Measurements from ENCODE around the gene GPC1. TPM values are rescaled to one million over a fixed set of nuclear protein-coding genes. Genes with fewer than 3 reads are reported as not detected.

The GPC1 gene
- total RNA-seq, 1 donor, result 54.3 TPM

DNA sequence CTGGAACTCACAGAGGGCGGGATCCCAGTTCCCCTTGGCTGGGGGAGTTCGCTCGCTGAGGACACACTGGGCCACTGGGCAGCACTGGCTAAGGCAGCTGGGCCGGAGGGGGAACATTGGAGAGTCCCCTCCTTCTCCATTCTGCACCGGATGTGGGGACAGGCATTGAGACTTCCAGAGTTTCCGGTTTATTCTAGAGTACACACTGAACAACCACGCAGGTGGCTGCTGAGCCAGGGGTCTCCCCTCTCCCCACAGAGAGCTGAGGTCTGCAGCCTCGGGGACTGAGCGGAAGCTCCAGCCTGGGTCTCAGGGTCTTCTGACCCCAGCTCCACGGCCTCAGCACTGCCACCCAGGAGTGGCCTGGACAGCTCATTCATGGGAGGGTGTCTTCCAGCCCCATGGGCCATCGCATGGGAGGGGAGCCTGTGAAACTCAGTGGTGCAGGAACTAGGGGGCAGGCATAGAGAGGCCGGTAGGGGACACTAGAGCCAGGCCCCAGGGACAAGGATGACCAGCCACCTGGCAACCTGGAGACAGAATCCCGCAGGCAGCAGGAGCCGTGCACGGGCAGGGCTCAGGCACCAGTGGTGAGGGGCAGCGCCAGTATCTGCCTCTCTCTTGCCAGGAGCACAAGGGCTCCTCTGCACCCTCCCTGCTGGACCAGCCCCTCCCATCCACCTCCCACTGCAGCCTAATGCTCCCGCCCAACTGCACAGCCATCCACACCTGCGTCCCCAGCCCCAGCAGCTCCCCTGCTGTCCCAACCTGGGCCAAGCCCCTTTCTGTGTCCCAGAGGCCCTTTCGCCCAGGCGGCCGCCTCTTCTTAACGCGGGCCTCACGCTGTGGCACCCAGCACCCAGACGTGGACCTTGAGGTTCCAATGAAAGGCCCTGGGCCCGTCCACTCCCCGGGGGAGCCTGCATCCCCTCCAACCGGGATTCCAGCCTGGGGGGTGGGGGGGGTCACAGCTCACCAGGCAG lies 45.1 kb upstream of the GPC1 start:
- no peaks in the 10 kb centered on the region for H3K79me2 ChIP-seq (ENCODE audit: insufficient read depth, low read length)
- H3K36me3 ChIP-seq (ENCODE audit: insufficient read depth, low read length), result no peaks in the 10 kb centered on the region
- no peak overlapping the region for H3K4me2 ChIP-seq (ENCODE audit: insufficient read depth, low read length)
- H2AFZ ChIP-seq (ENCODE audit: low read length), result no peak overlapping the region
- peak; percentile 78 for DNase-seq (ENCODE audit: insufficient read length, low spot score, missing footprints)
- peaks cover 13% of the 10 kb centered on the region for H3K4me1 ChIP-seq (ENCODE audit: insufficient read depth, low read length)
- TF ChIP-seq, protein P1, sequence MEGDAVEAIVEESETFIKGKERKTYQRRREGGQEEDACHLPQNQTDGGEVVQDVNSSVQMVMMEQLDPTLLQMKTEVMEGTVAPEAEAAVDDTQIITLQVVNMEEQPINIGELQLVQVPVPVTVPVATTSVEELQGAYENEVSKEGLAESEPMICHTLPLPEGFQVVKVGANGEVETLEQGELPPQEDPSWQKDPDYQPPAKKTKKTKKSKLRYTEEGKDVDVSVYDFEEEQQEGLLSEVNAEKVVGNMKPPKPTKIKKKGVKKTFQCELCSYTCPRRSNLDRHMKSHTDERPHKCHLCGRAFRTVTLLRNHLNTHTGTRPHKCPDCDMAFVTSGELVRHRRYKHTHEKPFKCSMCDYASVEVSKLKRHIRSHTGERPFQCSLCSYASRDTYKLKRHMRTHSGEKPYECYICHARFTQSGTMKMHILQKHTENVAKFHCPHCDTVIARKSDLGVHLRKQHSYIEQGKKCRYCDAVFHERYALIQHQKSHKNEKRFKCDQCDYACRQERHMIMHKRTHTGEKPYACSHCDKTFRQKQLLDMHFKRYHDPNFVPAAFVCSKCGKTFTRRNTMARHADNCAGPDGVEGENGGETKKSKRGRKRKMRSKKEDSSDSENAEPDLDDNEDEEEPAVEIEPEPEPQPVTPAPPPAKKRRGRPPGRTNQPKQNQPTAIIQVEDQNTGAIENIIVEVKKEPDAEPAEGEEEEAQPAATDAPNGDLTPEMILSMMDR (IDR thresholded peaks at IDR 0.05; ENCODE audit: extremely low read depth, low read depth, low read length), result no peak
- no peak overlapping the region for H3K4me3 ChIP-seq (ENCODE audit: insufficient read depth, low read length)
- H3K9me3 ChIP-seq (ENCODE audit: low read depth, low read length), result no peaks in the 10 kb centered on the region
- H3K27me3 ChIP-seq (ENCODE audit: insufficient read depth, low read length), result no peaks in the 10 kb centered on the region
- no peak overlapping the region for H3K27ac ChIP-seq (ENCODE audit: low read depth, low read length)
- H4K20me1 ChIP-seq (ENCODE audit: insufficient read depth, low read length), result no peaks in the 10 kb centered on the region

DNA sequence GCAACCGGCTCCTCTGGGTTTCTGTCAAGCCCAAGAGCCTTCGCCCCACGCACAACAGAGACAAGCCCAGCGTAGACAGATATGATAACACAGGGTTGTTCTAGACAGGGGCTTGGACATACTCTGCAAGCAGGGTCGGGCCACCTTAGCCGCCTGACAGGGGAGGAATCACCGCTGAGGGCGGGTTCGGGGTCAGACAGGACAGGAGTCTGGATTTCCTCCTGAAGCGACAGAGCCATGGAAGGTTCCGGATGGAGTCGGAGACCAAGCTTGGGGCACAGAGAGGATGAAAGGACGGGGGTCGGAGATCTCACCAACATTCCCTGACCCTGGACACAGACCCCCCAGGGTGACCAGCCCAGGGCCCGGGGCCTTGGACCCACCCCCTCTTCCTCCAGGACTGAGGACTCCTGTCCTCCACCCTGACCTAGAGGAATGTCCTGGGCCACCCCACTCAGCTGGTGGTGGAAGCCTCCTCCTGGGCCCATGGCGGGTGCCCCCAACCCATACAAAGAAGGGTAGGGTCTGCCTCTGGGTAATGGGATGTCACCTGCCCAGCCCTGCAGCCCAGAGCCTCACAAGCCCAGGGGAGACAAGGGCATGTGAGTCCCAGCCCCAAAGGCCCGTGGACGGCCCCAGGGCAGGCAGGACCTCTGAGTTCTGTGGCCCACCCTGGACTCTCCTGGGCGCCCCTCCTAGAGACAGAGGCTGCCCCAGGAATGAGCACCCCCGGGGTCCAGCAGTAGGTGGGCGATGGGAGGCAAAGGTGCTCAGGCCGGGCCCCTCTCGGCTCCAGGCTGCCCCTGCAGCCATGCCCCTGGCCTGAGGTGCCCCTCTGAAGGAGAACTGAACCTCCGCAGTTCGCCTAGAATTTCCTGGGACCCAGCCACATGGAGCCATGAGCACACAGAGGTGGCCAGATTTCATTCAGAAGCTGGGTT lies 44.1 kb upstream of the GPC1 start:
- no peaks in the 10 kb centered on the region for H3K79me2 ChIP-seq (ENCODE audit: insufficient read depth, low read length)
- no peak overlapping the region for H3K27ac ChIP-seq (ENCODE audit: low read depth, low read length)
- H3K4me3 ChIP-seq (ENCODE audit: insufficient read depth, low read length), result no peak overlapping the region
- no peaks in the 10 kb centered on the region for H3K27me3 ChIP-seq (ENCODE audit: insufficient read depth, low read length)
- TF ChIP-seq, protein P1 (IDR thresholded peaks at IDR 0.05; ENCODE audit: extremely low read depth, low read depth, low read length), result no peak
- peaks cover 13% of the 10 kb centered on the region for H3K4me1 ChIP-seq (ENCODE audit: insufficient read depth, low read length)
- H3K36me3 ChIP-seq (ENCODE audit: insufficient read depth, low read length), result no peaks in the 10 kb centered on the region
- H4K20me1 ChIP-seq (ENCODE audit: insufficient read depth, low read length), result no peaks in the 10 kb centered on the region
- H3K4me2 ChIP-seq (ENCODE audit: insufficient read depth, low read length), result no peak overlapping the region
- no peak overlapping the region for H2AFZ ChIP-seq (ENCODE audit: low read length)
- DNase-seq (ENCODE audit: insufficient read length, low spot score, missing footprints), result peak; percentile 67
- no peaks in the 10 kb centered on the region for H3K9me3 ChIP-seq (ENCODE audit: low read depth, low read length)

DNA sequence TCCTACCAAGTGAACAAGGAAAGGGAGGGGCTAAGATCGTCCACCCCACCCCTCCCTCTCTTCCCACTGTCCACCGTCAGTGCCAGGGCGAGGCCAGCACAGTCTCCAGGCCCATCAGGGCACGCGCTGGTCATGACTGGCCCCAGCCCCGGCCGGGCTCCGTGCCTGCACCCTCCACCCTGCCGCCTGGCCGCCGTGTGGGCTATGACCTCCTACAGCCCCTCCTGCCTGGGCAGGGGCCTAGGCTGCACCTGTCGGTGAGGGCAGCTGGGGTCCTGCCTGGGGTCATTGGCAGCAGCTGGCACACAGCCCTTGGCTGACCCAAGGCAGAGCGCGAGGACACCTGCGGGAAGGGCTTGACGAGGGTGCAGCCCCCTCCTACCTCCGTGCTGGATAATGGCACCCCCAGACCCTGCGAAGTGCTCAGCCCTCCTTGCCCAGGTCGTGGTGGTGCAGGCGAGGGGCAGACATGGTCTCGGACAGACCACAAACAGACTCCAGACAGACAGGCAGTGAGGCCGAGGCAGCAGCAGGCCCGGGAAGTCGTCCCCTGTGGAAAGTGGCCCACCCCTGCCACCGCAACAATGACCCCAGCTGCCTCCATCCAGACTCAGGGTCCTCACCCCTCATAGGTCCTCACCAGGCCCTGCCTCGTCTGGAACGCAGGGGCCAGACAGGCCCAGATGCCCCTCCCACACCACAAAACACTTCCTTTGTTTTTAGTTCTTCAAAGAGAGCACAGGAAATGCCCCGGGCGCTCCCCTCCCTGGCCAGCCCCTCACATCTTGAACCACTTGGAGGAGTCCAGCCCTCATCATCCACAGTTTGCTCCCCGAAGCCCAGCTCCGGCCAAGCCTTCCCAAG lies 43.1 kb upstream of the GPC1 start:
- peak; percentile 67 for DNase-seq (ENCODE audit: insufficient read length, low spot score, missing footprints)
- Histone ChIP-seq H3K27me3 (ENCODE audit: insufficient read depth, low read length) (no peaks in the 10 kb centered on the region), H3K4me3 (ENCODE audit: insufficient read depth, low read length) (no peak overlapping the region), H3K4me1 (ENCODE audit: insufficient read depth, low read length) (peaks cover 9% of the 10 kb centered on the region), H3K9me3 (ENCODE audit: low read depth, low read length) (no peaks in the 10 kb centered on the region), H3K27ac (ENCODE audit: low read depth, low read length) (no peak overlapping the region), H2AFZ (ENCODE audit: low read length) (no peak overlapping the region), H4K20me1 (ENCODE audit: insufficient read depth, low read length) (no peaks in the 10 kb centered on the region), H3K36me3 (ENCODE audit: insufficient read depth, low read length) (no peaks in the 10 kb centered on the region), H3K4me2 (ENCODE audit: insufficient read depth, low read length) (no peak overlapping the region), H3K79me2 (ENCODE audit: insufficient read depth, low read length) (no peaks in the 10 kb centered on the region)
- TF ChIP-seq, protein P1 (IDR thresholded peaks at IDR 0.05; ENCODE audit: extremely low read depth, low read depth, low read length), result no peak
